Astrocyte of the hippocampus (primary cell): Measurements from ENCODE around the gene TLX1.

Source experiments
- DNase-seq: peaks from one replicate; pipeline ENCODE4 v3.0.0; 2011; ENCODE audit warnings: low read depth, low spot score

The TLX1 gene

DNA sequence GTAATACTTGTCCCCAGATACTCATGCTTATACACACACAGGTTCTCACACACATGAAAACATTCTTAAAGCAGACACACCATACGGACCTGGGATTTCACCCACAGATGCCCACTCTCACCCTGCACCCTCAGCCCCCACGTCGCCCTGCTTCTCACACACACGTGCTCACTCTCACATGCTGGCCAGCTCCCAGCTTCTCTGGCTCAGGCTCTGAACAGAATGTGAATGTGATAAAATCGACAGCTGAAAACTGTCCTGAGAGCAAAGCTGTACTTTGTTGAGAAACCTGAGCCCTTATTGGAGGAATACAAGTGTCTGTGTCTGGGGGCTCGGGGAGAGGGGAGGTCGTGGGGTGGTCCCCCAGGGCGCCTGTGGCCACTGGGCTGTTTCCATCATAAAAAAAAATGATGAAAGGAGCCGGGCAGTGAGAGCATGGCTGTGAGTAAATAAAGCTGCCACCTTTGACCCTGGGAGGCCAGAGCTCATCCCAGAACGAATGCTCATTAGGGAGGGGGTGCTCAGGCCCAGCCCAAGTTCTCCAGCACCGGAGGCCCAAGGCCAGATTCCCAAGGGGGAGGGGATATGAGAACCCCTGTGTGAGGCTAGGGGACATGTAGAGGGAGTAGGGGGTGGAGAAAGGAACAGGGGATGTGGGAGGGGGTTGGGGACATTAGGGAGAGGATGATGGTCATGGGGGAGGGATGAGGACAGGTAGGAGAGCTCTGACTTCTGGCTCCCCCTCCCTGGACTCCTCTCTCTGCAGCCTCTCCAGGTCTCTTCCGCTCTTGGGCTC is 18.1 kb upstream of the TLX1 start:
- no peak for DNase-seq

DNA sequence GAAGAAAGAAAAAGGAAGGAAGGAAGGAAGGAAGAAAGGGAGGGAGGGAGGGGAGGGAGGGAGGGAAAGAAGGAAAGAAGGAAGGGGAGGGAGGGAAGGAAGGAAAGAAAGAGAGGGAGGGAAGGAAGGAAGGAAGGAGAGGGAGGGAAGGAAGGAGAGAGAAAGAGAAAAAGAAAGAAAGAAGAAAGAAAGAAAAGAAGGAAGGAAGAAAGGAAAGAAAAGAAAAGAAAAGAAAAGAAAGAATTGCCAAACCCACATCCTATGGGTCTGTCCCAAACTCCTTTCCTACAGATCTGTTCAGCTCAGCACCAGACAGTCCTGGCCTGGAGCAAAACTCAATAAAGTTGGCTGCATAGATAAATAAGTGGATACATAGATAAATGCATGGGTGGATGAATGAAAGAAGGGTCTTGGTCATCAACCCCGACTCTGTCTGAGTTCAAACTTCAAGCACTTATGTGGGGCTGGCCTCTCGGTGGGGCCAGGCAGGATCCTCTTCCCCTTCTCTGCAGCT is 17.2 kb upstream of the TLX1 start:
- no peak for DNase-seq

DNA sequence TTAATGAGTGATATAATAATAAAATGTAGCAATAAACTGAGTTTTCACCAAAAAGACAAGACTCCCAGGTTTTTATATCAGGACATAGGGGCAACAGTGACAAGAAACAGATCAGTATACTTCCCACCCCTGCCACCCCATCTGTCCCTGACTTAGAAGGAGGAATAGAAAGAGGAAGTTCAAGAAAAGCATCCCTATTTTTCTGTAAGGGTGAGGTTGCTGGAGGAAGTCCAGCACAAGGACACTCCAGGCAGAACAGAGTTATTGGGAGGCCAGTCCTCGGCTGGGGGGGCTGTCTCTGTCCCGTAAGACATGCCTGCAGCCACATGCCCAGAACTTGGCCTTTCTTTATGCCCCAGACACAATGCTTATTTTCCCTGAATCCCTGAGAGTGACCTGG is 16.5 kb upstream of the TLX1 start:
- no peak for DNase-seq

DNA sequence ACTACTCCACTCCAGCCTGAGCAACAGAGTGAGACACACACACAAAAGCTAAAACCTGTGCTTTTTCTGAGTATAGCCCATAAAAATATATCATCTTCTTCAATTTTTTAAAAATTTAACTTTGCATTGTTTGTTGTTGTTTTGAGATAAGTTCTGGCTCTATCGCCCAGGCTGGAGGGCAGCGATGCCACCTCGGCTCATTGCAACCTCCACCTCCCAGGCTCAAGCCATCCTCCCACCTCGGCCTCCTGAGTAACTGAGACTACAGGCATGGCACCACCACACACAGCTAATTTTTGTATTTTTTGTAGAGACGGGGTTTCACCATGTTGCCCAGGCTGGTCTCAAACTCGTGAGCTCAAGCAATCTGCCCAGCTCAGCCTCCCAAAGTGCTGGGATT is 14.3 kb upstream of the TLX1 start:
- no peak for DNase-seq

DNA sequence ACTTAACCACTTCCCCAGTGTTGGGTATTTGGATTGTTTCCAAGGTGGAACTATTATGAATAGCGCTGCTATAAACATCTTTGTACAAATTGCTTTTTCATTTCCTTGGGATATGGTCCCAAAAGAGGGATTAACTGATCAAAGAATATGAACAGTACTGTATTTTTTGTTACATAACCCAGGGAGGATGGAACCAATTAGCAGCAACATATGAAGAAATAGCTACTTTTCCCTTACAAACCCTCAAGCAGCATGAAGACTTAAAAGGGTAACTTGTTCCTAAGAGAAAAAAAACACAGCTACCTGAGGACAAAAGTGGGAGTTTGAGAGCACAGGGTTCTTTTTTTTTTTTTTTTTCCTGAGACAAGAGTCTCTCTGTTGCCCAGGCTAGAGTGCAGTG is 13.1 kb upstream of the TLX1 start:
- no peak for DNase-seq

DNA sequence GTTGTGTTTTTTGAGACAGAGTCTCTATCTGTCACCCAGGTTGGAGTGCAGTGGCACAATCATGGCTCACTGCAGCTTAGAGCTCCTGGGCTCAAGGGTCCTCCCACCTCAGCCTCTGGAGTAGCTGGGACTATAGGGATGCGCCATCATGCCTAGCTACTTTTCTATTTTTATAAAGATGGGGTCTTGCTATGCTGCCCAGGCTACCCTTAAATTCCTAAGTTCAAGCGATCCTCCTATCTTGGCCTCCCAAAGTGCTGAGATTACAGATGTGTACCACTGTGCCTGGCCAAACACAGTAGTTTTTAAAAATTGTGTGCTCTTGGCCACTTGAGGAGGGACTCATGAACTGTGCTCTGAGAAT is 10.6 kb upstream of the TLX1 start:
- DNase-seq: no peak

DNA sequence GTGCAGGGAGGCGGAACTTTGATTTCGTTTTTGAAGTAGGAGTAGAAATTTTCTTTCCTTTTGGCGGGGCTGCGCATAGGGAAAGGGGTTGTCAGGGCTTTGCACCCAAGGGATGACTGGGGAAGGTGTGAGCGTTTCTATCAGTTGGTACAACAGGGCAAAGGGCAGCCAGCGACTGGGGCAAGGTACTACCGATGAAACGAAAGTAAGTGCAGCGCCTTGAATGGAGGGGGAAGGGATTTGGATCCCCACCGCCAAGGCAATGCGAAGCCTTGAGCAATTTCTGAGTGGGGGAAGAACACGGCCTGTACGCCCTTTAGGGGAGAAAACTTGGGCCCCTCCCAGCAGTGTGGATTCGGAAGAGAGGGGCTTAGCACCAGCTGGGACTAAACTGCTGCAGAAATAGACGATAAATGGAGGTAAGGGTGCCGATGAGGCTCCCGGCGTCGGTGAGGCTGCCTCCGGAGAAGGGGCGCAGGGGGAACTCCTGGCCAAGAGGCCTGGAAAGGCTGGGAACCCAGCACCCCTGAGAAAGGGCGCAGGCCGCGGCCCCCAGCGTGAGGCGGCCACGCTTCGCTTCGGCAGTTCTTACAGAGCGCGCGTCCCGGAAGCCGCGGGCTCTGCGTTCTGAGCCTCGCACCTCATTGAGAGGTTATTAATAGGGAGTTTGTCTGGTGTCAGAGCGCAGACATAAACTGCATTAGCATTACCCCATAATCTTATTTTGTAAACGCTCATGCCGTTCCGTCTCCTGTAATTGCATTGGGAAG is 10.0 kb upstream of the TLX1 start:
- DNase-seq: no peak

DNA sequence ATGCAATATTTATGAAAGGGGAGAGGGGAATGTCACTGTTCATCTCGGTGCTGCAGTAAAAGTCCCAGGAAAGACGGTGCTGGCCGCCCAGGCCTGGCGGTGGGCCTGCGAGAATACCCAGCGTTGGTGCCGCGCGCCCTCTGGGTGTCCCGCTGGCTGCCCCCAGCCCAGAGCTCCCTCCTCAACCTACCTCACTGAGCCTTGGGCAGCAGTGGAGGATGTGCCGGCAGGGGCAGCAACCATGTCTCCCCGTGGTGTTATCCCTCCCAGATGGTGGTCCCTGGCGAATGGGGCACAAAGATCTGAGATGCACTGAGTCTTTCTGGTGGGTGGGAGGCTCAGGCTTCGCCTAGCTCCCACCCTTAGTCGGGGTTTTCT is 9.5 kb upstream of the TLX1 start:
- DNase-seq: no peak

DNA sequence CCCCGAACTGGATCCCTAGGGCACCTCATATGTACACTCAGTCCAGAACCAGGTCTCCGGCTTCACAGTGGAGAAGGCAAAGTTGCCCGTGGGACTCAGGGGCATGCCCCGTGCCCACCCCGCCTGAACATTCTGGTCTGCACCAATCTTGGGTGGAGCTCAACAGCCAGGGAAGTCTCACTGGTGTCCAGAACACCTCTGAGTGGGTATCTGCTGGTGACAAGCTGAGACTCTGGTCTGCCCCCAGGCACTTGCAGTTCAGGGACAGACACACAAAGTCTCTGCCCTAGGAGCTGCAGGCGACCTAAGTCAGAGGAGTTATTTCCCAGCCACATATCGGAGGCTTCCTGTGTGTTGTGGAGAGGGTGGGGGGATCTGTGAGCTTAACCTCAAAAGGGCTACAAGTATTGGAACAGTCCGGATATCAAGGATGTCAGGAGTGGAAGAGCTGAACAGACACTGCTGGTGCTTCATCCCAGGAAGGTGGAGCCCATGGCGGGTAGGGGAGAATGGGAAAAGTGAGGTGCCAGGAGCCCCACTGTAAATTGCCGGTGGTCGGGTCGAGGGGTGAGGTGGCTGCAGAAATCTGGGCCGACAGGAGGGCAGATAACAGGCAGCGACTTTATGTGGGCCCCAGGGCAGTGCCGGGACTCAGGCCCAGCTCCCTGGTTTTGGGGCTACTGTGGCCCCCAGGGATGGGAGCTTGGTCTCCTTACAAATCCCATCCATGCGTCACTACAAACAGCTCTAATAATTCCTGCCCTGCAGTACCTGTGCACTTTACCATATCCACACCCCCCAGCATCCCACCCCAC is 8.6 kb upstream of the TLX1 start:
- DNase-seq: no peak

DNA sequence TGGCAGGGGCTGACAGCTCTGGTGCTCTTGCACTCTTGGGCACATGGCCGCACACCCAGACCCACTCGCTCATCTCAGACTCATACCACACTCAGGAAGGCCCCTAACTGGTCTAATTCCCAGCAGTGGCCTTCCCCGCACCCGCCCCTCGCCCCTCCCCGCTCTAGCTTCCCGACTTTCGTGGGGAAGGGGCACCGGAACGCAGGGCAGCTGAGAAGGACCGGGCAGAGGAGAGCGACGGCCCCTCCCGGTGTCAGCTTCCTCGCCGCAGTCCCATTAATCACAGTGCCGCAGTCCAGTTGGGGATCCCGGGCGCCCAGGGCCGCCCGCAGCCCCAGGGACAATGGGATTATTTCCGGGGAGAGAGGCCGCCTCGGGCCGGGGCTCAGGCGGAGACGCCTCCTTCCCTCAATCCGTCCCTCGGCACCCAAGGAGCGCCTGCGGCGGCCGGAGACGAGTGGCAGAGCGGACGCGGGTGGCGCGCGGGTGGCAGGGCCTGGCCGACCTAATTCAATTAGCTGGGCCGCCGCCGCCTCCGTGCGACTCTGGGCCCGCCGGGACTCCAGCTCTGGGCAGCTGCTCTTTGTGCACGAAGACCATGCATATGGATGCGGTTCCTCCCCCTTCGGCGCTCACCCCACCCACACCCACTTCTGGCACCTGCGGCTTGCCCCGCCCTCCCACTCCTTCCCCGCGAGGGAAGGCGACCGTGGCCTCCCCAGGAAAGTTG is 7.8 kb upstream of the TLX1 start:
- DNase-seq: no peak

DNA sequence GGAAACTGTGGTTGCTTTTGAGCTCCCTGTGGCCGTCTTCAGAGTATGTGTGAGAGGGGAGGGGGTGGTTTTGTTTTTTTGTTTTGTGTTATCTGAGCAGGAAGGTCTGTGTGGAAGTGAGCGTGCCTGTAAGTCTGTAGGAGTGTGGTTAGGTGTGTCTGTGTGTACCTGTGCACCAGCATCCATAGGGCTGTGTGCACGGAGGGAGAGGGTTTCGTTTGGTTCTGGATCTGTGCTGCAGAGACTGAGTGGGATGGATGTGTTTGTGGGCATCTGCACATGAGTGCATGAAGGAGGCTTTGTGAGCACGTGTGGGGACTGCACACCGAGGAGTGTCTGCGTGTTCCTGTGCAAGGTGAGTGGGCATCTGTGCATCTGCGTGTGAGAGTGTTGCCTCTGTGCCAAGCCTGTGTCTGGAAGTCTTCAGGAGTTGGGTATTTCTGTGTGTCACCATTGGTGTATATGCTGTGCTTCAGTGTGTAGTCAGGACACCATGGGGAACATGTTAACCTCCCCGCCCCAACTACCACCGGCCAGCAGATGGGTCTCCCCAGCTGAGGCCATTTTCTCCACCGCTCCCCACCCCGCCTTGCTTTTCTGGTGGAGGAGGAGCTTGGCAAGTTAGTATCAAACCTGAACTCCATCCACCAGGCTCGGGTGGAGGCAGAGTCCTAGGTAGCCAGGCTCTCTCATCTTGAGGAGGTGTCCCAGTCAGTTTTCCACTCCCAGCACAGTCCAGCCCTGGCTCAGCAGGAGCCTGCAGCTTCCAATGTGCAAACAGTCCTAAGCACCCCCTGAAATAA is 7.1 kb upstream of the TLX1 start:
- DNase-seq: no peak

DNA sequence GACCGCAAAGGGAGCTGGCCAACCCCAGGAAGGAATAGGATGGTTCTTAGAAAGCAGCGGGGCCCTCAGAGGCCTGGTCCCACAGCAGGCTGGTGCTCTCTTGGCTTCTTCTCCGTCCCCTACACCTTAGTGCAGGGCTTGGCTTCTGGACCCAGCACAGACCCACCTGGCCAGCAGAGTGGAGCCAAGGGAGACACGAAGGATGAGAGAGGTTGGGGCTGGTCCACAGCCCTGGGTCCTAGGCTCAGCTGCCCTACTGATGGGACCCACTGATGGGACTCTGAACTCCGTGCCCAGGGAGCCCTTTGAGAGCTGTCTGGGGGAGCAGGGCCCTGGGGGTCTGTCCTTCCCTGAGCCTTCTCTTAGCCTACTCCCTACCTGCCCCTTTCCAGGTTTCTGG is 6.2 kb upstream of the TLX1 start:
- DNase-seq: no peak

DNA sequence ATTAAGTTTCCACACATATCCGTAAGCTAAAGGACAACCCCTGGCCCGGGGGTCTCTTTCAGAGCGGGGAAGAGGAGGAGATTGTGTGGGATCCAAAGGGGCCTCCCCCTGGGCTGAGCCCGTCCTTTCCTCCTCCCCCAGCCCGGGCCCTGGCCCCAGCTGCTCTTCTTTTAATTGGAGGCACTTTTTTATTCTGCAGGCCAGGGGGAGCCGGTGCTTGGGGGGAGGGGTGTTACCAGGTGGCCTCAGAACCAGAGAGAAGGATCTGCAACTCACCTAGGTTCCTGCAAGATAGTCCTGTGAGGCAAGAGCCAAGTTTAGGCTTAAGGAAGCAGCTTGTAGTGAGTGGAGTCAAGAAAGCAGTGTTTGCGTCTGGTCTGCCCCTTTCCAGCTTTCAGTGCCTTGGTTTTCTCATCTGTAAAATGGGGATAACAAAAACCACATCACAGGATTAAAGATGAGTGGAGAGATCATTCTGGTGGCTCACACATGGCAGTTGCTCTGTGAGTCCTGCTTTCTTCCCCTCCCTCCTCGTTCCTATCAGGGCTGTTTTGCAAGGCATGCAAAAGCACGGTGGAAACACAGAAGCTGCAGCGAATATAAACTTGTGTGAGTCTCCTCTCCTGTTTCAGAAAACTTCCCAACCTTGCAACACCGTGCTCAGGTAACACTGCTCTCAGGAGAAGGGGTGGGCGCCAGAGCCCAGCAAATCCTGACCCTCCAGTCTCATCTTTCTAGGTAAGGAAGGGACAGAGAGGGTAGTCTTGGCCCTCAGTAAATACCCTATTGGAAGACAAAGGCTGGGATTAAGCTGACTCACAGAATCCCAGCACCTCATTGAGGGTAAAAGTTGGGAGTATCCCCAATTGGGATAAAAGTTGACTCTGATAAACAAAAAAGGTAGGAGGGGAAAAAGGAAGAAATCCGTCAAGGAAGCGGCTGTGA is 4.1 kb upstream of the TLX1 start:
- no peak for DNase-seq

DNA sequence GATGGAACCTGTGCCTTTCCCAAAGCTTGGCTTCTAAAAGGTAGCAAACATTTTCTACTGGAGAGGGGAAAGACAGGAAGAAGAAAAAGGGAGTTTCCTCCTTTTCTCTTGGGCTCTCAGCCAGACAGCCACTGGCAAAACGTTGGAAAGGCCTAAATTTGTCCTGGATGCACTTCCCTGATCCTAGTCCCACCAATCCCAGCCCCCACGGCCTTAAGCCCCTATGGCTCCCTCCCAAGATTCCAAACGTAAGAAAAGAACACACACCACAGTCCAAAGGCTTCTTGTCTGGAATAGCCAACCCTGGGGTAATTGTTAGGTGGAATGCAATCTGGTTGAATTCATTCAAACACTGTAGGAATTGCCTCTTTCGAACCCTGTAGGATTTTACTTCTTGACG is 959 bp upstream of the TLX1 start:
- no peak for DNase-seq

DNA sequence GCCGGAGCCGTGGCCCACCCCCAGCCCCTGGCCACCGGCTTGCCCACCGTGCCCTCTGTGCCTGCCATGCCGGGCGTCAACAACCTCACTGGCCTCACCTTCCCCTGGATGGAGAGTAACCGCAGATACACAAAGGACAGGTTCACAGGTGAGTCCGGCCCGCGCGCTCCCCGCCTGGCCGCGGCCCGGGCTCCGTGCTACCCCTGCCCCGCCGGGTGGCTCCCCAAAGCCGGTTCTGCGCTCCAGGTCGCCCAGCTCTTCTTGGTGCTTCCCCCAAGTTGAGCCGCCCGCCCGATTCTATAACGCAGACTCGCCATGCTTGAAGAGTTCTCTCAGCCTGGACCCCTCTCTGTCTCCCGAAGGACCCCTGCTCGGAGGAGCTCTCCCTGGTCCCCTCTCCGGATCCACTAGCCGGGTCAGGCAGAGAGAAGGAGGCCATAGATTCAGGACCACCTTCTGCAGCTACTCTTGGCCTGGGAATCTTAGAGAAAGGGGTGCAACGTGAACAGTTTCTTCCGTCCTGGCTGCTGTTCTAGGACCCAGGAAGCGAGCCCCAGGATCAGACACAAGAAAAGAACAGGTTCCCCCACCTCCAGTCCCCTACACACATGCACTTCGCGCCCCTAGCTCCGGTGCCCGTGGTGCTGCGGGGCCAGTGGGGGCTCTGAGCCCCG is 999 bp downstream of the TLX1 start:
- no peak for DNase-seq

DNA sequence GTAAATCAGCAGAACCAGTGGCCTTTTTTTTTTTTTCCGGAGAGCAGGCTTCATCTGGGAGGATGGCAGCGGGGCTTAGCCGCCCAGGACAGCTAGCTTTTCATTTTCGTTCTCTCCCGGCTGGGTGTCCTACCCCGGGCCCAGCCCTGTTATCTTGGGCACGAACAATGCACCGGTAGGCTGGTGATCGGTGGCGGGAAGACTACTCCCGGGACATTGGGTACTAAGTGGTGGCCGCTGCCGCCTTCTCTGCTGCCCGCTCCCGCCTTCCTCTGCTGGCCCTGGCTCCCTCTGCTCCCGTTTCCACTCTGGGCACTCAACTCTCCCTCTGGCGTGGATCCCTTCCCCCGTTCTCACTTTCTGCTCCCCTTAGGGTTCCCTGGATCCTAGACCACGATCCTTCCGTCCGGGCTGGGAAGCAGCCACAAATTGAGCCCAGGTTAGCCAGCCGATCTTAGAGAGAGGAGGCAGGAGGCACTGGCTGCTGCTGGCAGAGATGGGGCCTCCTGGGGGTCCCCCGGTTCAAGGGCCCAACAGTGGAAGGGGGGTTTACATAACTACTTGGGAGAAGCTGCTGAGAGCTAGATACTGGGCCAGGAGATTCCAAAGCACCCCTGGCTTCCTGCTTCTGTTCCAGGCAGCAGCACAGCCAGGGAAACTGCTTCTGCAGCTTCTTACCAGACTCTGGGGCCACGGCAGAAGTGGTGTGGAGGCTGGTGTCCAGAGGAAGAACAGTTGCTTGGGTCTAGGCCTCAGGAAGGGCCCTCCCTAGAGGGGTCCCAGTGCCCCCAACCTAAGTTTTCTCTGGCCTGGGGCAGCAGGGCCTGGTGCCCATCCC is 1.8 kb downstream of the TLX1 start:
- no peak for DNase-seq

DNA sequence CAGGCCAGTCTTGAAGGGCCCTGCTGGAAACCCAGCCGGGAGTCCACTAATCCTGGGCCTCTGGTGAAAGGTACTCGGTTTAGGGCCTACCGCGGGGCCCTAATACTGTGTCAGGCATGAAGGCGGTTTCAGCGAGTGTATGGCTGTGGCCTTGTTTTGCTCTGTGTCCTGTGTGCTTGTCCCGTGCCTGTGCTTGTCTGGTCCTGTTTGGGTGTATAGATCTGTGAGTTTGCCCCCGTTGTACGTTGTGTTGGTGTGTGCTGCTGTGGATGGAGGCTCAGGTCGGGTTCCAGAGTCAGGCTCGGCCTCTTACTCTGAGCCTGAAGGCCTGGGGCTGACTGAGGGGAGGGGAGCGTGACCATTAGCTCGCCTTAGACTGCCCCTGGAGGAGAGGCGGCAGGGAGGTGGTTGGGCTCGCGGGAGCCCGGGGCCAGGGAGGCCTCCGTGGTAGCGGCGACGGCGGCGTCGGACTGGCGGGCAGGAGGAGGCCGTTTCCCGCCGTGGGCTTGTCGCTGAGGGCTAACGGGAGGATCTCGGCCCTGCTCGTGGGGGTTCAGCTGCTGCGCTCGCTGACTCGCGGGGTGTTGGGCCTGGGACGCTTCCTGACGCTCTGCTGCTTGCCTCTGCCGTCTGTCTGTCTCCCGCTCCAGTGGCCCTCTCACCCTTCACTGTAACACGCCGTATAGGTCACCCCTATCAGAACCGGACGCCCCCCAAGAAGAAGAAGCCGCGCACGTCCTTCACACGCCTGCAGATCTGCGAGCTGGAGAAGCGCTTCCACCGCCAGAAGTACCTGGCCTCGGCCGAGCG is 2.6 kb downstream of the TLX1 start:
- no peak for DNase-seq
